GM21619 (cell line): Measurements from ENCODE around the gene ENO2.
A peak's percentile ranks its signal among the peaks of the same experiment; 100 is the strongest.

Source experiments
- ATAC-seq: cut with Tn5 transposase; IDR thresholded peaks from one replicate; pipeline ENCODE4 v1.9.1; 2021; ENCODE audit not compliant: unreplicated experiment

Gene ENO2

GRCh38 chr12:6929466-6930452 lies 15.4 kb downstream of the ENO2 start:
- no peak for ATAC-seq

GRCh38 chr12:6932766-6933165 lies 18.4 kb downstream of the ENO2 start:
- no peak for ATAC-seq

DNA sequence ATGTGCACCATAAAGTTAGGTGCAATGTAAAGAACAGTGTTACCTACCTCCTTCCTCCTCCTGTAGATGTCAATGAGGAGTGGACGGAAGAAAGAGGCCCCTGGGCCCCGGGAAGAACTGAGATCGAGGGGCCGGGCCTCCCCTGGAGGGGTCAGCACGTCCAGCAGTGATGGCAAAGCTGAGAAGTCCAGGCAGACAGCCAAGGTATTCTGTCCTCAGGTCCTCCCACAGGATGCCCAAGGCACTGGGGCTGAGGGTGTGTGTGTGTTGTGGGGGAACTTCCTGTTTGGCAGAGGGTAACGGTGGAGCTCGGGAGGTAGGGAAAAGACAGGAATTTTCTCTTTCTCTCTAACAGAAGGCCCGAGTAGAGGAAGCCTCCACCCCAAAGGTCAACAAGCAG lies 19.7 kb downstream of the ENO2 start:
- ATAC-seq = no peak

GRCh38 chr12:6935371-6936193 lies 21.2 kb downstream of the ENO2 start:
- no peak for ATAC-seq

DNA sequence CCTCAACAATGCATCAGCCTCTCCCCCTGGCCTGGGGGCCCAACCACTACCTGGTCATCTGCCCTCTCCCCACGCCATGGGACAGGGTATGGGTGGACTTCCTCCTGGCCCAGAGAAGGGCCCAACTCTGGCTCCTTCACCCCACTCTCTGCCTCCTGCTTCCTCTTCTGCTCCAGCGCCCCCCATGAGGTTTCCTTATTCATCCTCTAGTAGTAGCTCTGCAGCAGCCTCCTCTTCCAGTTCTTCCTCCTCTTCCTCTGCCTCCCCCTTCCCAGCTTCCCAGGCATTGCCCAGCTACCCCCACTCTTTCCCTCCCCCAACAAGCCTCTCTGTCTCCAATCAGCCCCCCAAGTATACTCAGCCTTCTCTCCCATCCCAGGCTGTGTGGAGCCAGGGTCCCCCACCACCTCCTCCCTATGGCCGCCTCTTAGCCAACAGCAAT lies 21.8 kb downstream of the ENO2 start:
- no peak for ATAC-seq

DNA sequence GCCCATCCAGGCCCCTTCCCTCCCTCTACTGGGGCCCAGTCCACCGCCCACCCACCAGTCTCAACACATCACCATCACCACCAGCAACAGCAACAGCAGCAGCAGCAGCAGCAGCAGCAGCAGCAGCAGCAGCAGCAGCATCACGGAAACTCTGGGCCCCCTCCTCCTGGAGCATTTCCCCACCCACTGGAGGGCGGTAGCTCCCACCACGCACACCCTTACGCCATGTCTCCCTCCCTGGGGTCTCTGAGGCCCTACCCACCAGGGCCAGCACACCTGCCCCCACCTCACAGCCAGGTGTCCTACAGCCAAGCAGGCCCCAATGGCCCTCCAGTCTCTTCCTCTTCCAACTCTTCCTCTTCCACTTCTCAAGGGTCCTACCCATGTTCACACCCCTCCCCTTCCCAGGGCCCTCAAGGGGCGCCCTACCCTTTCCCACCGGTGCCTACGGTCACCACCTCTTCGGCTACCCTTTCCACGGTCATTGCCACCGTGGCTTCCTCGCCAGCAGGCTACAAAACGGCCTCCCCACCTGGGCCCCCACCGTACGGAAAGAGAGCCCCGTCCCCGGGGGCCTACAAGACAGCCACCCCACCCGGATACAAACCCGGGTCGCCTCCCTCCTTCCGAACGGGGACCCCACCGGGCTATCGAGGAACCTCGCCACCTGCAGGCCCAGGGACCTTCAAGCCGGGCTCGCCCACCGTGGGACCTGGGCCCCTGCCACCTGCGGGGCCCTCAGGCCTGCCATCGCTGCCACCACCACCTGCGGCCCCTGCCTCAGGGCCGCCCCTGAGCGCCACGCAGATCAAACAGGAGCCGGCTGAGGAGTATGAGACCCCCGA lies 22.5 kb downstream of the ENO2 start:
- ATAC-seq = no peak

DNA sequence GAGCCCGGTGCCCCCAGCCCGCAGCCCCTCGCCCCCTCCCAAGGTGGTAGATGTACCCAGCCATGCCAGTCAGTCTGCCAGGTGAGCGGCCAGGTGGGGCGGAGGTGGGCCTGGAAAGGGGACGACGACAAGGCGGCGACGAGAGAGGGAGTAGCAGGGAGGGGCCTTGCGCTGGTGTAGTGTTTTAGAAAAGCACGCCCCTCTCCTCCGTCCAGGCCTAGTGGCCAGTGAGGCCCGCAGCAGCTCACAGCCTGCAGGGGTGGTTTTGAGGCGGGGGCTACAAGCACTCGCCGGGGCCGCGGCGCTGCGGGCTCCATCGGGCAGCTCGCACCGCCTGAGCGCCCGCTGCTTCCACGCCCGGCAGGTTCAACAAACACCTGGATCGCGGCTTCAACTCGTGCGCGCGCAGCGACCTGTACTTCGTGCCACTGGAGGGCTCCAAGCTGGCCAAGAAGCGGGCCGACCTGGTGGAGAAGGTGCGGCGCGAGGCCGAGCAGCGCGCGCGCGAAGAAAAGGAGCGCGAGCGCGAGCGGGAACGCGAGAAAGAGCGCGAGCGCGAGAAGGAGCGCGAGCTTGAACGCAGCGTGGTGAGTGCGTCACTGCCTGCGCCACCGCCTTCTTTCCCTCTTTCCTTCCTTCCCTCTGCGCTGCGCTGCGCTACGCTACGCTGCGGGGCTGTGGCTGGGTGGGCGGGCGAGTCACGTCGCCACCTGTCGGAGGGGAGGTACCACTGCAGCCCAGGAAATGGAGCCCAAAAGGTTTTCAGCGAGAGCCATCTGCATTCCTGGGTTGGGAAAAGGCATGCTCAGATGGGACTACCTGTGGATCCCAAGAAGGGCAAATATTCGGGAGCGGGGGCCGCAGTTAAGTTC lies 23.3 kb downstream of the ENO2 start:
- peak; percentile 87 for ATAC-seq

GRCh38 chr12:6938353-6939190 lies 24.2 kb downstream of the ENO2 start:
- ATAC-seq = no peak

- ATAC-seq = no peak
Measured at GRCh38 chr12:6939191-6939540, 24.8 kb downstream of the ENO2 start.

DNA sequence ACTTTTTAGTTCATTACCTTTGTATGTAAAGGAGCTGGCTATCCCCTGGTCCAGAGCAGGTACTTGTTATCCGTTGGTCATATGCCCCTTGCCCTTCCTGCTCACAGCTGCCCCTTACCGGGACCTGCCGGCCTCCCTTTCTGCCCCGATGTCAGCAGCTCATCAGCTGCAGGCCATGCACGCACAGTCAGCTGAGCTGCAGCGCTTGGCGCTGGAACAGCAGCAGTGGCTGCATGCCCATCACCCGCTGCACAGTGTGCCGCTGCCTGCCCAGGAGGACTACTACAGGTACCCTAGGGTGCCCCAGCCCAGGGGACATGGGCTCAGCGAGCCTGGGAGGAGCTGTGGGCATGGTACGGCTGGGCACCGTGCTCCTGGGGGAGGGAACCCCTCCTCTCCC lies 26.9 kb downstream of the ENO2 start:
- ATAC-seq = no peak

DNA sequence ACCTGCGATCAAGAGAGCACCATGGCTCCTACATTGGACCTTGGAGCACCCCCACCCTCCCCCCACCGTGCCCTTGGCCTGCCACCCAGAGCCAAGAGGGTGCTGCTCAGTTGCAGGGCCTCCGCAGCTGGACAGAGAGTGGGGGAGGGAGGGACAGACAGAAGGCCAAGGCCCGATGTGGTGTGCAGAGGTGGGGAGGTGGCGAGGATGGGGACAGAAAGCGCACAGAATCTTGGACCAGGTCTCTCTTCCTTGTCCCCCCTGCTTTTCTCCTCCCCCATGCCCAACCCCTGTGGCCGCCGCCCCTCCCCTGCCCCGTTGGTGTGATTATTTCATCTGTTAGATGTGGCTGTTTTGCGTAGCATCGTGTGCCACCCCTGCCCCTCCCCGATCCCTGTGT lies 27.4 kb downstream of the ENO2 start:
- ATAC-seq = no peak

- ATAC-seq = no peak
Measured at GRCh38 chr12:6942331-6942665, 27.9 kb downstream of the ENO2 start.

GRCh38 chr12:6943389-6943721 lies 29.0 kb downstream of the ENO2 start:
- ATAC-seq = peak; percentile 33

GRCh38 chr12:6943722-6944380 lies 29.5 kb downstream of the ENO2 start, which contains the start of the genes C12orf57 and RNU7-1:
TSS of gene C12orf57 (plus strand) at chr12:6944022. CDS start at chr12:6944122, 100 bp downstream.
TSS of gene RNU7-1 (plus strand) at chr12:6943816.
- ATAC-seq = peak; percentile 24

GRCh38 chr12:6944381-6945186 lies 30.2 kb downstream of the ENO2 start:
- peak; percentile 42 for ATAC-seq

DNA sequence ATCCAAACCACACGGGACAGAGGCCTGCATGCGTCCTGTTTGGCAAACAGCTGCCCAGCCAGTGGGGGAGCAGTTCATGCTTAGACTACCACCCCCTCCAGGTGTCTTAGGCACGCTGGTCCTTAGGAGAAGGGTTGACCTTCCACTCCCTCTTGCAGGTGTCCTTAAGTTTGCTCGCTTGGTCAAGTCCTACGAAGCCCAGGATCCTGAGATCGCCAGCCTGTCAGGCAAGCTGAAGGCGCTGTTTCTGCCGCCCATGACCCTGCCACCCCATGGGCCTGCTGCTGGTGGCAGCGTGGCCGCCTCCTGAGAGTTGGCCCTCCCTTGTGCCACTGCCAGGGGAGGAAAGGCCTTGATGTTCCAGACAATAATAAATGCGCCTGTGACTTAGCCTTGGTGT lies 31.2 kb downstream of the ENO2 start:
- no peak for ATAC-seq

- ATAC-seq = peak; percentile 24
Measured at GRCh38 chr12:6946033-6946919, 31.9 kb downstream of the ENO2 start.
